HEK293T (cell line): ENCODE results near the gene ABHD3.

Experiments used
- ARNT ChIP-seq: fragments of 450-650 bp; IDR thresholded peaks from 2 replicates; pipeline ENCODE4 v1.6.1; 2017; ENCODE audit warnings: mild to moderate bottlenecking
- CTBP1 ChIP-seq: fragments of 450-650 bp; IDR thresholded peaks from 2 replicates; pipeline ENCODE4 v1.6.1; 2016; ENCODE audit warnings: borderline replicate concordance
- ELF4 ChIP-seq: fragments of 450-650 bp; IDR thresholded peaks from 2 replicates; pipeline ENCODE4 v1.6.1; 2017; ENCODE audit warnings: antibody characterized with exemption
- FOXK2 ChIP-seq: fragments of 450-650 bp; IDR thresholded peaks from 2 replicates; pipeline ENCODE4 v1.6.1; 2016; ENCODE audit warnings: mild to moderate bottlenecking
- FOXM1 ChIP-seq: fragments of 450-650 bp; IDR thresholded peaks from 2 replicates; pipeline ENCODE4 v1.6.1; 2017; ENCODE audit warnings: mild to moderate bottlenecking, borderline replicate concordance
- LEF1 ChIP-seq: fragments of 450-650 bp; IDR thresholded peaks from 2 replicates; pipeline ENCODE4 v1.6.1; 2017; ENCODE audit warnings: mild to moderate bottlenecking, borderline replicate concordance
- NFRKB ChIP-seq: fragments of 450-650 bp; IDR thresholded peaks from 2 replicates; pipeline ENCODE4 v1.6.1; 2016; ENCODE audit warnings: mild to moderate bottlenecking, moderate library complexity
- SP1 ChIP-seq: fragments of 450-650 bp; IDR thresholded peaks from 2 replicates; pipeline ENCODE4 v1.6.1; 2017
- SUZ12 ChIP-seq: fragments of 450-650 bp; IDR thresholded peaks from 2 replicates; pipeline ENCODE4 v1.6.1; 2016; ENCODE audit warnings: mild to moderate bottlenecking
- TARDBP ChIP-seq: fragments of 450-650 bp; IDR thresholded peaks from 2 replicates; pipeline ENCODE4 v1.6.1; 2016
- ZNF384 ChIP-seq: fragments of 450-650 bp; IDR thresholded peaks from 2 replicates; pipeline ENCODE4 v1.6.1; 2016

GRCh38 chr18:21662581-21662980 lies 42.0 kb downstream of the ABHD3 start:
- TF ChIP-seq TARDBP (no peak), ELF4 (no peak), FOXM1 (no peak), ARNT (no peak), SUZ12 (no peak), LEF1 (no peak), FOXK2 (no peak), SP1 (no peak), CTBP1 (no peak), NFRKB (no peak), ZNF384 (no peak)
